ENCODE data around the gene PAIP2. TPM values are rescaled to one million over a fixed set of nuclear protein-coding genes. Genes with fewer than 3 reads are reported as not detected.
A peak's percentile ranks its signal among the peaks of the same experiment; 100 is the strongest.

The PAIP2 gene
- total RNA-seq, 2 donors from 2014 or later, result 38.1 to 77.5 TPM

DNA sequence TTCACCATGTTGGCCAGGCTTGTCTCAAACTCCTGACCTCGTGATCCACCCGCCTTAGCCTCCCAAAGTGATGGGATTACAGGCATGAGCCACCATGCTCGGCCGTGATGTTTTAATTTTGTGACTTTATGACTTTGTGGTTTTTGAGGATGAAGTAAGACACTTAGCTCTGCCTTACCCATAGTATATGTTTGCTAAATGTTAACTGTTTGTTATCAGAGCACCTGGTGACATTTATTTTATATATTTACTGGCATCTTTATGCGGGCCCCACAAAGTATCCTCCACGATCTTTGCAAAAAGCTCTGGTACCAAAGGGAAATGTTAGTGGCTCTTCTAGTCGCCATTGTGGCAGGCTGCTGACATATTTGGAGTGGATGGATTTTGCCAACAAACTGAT is 34.7 kb downstream of the PAIP2 start:
- DNase-seq (ENCODE audit: low spot score), result no peak
- no peak for ATAC-seq
- no peaks in the 10 kb centered on the region for H3K9me3 Mint-ChIP-seq
- H3K4me3 Mint-ChIP-seq, result no peak overlapping the region
- H3K36me3 Mint-ChIP-seq, result peaks cover 5% of the 10 kb centered on the region
- H3K27ac Mint-ChIP-seq, result no peak overlapping the region
- no peaks in the 10 kb centered on the region for H3K27me3 Mint-ChIP-seq
- H3K4me1 Mint-ChIP-seq (ENCODE audit: low read depth in 2 of 2), result peaks cover 5 to 6% of the 10 kb centered on the region in 2 donors

- Mint-ChIP-seq H3K27me3 (no peaks in the 10 kb centered on the region), H3K27ac (no peak overlapping the region), H3K36me3 (peaks cover under 1% of the 10 kb centered on the region), H3K4me1 (ENCODE audit: low read depth in 2 of 2) (peaks cover 0 to 1% of the 10 kb centered on the region in 2 donors), H3K4me3 (no peak overlapping the region), H3K9me3 (no peaks in the 10 kb centered on the region)
- no peak for ATAC-seq
- DNase-seq (ENCODE audit: low spot score), result no peak
These were observed 35.6 kb downstream of the PAIP2 start for GRCh38 chr5:139377226-139377625.

- Mint-ChIP-seq H3K27ac (no peak overlapping the region), H3K27me3 (no peaks in the 10 kb centered on the region), H3K36me3 (no peaks in the 10 kb centered on the region), H3K4me1 (ENCODE audit: low read depth in 2 of 2) (peaks cover 0 to under 1% of the 10 kb centered on the region in 2 donors), H3K9me3 (no peaks in the 10 kb centered on the region), H3K4me3 (no peak overlapping the region)
- ATAC-seq (peak in 1 of 2 donors; percentile 3), DNase-seq (ENCODE audit: low spot score) (no peak)
These were observed 36.6 kb downstream of the PAIP2 start for GRCh38 chr5:139378101-139378825.

DNA sequence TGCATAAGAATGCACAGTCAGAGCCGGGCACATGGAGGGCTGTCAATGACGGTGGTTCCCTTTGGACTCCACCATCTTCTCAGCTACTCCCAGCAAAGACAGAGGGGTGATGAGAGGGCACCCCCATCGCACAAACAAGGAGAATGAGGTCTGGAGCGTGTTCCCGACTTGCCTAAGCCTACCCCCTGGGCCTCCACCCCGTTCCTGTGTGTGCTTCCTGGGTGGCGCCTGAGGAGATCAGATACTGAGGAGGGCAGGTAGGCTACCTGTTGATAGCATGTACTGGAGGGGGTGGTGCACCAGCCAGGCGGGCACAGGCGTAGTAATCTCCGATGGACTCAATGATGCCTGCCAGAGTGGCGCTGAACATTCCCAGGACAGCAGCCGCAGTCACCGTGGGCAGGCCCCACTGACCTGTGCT is 37.3 kb downstream of the PAIP2 start:
- H3K36me3 Mint-ChIP-seq, result no peaks in the 10 kb centered on the region

DNA sequence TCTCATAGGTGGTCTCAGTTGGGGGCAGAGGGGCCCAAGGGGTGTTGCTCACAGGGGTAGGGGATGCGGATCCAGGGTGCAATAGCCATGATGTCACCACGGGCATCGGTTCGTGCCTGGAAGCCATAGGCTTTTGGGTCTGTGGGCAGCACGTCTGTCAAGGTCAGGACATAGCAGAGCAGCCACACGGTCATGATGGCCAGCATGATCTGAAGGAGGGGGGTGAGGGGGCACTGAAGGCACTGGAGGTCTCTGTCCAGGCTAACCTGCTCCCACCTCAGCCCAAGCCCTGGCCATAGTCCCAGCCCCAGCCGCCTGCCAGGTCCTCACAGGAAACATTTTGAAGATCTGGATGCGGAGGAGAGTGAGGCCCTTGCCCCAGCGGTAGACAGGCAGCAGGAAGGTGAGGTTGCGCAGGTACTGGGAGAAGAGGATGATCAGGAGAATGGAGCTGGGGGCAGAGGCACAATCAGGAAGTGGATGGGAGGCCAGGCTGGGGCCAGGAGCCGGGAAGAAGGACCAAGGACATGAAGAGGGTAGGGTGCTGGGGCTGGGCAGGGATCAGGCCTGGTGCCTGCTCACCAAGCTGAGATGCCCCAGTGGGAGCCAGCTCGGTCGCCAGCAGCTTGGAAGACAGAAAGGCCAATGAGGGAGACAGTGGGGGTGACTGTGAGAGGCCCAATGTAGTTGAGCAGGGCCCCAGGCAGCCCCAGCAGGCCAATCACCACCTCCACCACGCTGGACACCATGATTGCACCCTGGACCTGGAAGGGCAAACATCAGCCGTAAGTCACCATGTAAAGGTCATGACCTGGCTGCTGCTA is 38.2 kb downstream of the PAIP2 start:
- H3K27me3 Mint-ChIP-seq, result no peaks in the 10 kb centered on the region
- H3K27ac Mint-ChIP-seq, result no peak overlapping the region
- DNase-seq (ENCODE audit: low spot score), result no peak
- H3K4me1 Mint-ChIP-seq (ENCODE audit: low read depth in 2 of 2), result peaks cover 7 to 8% of the 10 kb centered on the region in 2 donors
- no peaks in the 10 kb centered on the region for H3K9me3 Mint-ChIP-seq
- ATAC-seq, result no peak
- no peaks in the 10 kb centered on the region for H3K36me3 Mint-ChIP-seq
- no peak overlapping the region for H3K4me3 Mint-ChIP-seq

More for the DNA sequence above, 37.3 kb downstream of the PAIP2 start:
- Mint-ChIP-seq H3K4me3 (no peak overlapping the region), H3K27me3 (no peaks in the 10 kb centered on the region), H3K9me3 (no peaks in the 10 kb centered on the region), H3K4me1 (ENCODE audit: low read depth in 2 of 2) (peaks cover 0 to 2% of the 10 kb centered on the region in 2 donors), H3K27ac (no peak overlapping the region)
- DNase-seq (ENCODE audit: low spot score) (no peak), ATAC-seq (no peak)

GRCh38 chr5:139381837-139382761 is 40.4 kb downstream of the PAIP2 start:
- Mint-ChIP-seq H3K27ac (peak overlapping the region in 1 of 2 donors; percentile 54), H3K9me3 (no peaks in the 10 kb centered on the region), H3K4me1 (ENCODE audit: low read depth in 2 of 2) (peaks cover 28 to 30% of the 10 kb centered on the region in 2 donors), H3K36me3 (no peaks in the 10 kb centered on the region), H3K4me3 (no peak overlapping the region), H3K27me3 (no peaks in the 10 kb centered on the region)
- no peak for ATAC-seq
- no peak for DNase-seq (ENCODE audit: low spot score)

- Mint-ChIP-seq H3K36me3 (no peaks in the 10 kb centered on the region), H3K27me3 (no peaks in the 10 kb centered on the region), H3K27ac (no peak overlapping the region), H3K4me1 (ENCODE audit: low read depth in 2 of 2) (peaks cover 28 to 30% of the 10 kb centered on the region in 2 donors), H3K4me3 (no peak overlapping the region), H3K9me3 (no peaks in the 10 kb centered on the region)
- ATAC-seq (no peak), DNase-seq (ENCODE audit: low spot score) (no peak)
These were observed 41.2 kb downstream of the PAIP2 start for GRCh38 chr5:139382807-139383206.

GRCh38 chr5:139383275-139383992 is 41.8 kb downstream of the PAIP2 start, which contains the start of gene SLC23A1:
TSS of gene SLC23A1 (minus strand) at chr5:139383297. CDS start at chr5:139383253, 44 bp downstream.
- H3K27ac Mint-ChIP-seq, result peak within 1 kb of the TSS; percentile 54 to 89
- no peak within 1 kb of the TSS for H3K4me3 Mint-ChIP-seq
- H3K36me3 Mint-ChIP-seq, result no peaks in the 10 kb centered on the region
- no peaks in the 10 kb centered on the region for H3K9me3 Mint-ChIP-seq
- DNase-seq (ENCODE audit: low spot score), result no peak
- H3K4me1 Mint-ChIP-seq (ENCODE audit: low read depth in 2 of 2), result peaks cover 28 to 33% of the 10 kb centered on the region in 2 donors
- H3K27me3 Mint-ChIP-seq, result no peaks in the 10 kb centered on the region
- ATAC-seq, result no peak

DNA sequence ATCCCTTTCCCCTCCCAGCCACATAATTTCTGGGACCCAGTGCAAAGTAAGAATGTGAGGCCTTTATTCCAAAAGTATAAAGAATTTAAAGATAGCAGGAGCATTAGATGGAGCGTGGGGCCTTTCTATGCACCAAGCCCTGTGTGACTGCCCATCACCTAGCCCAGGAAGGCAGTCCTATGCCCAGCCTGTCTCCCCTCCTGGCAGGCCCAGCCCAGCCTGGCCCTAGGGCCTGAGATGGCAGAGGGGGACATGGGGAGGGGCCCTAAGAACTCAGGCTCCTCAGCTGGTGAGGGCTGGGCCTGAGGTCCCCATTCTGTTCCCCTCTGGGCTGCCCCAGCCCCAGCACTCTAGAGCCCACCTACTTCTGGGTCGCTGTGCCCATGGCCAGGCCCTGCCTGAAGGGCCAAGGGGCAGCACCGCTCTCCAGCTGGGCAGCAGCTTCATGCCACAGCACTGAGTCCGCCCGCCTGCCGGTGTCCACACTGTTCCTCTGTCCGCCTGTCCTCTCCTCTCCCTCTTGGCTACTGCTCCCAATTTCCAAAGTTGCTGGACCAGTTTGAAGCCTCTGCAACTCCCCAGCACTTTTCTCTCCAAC is 42.4 kb downstream of the PAIP2 start:
- Mint-ChIP-seq H3K9me3 (no peaks in the 10 kb centered on the region), H3K27ac (peak overlapping the region; percentile 89 to 96), H3K36me3 (no peaks in the 10 kb centered on the region), H3K27me3 (no peaks in the 10 kb centered on the region), H3K4me3 (peak overlapping the region; percentile 73), H3K4me1 (ENCODE audit: low read depth in 2 of 2) (peaks cover 30 to 34% of the 10 kb centered on the region in 2 donors)
- ATAC-seq (no peak), DNase-seq (ENCODE audit: low spot score) (no peak)

GRCh38 chr5:139384591-139385051 is 43.0 kb downstream of the PAIP2 start:
- DNase-seq (ENCODE audit: low spot score) (no peak), ATAC-seq (no peak)
- H3K36me3 Mint-ChIP-seq, result no peaks in the 10 kb centered on the region
- H3K27me3 Mint-ChIP-seq, result no peaks in the 10 kb centered on the region
- H3K4me3 Mint-ChIP-seq, result peak overlapping the region; percentile 73
- H3K9me3 Mint-ChIP-seq, result no peaks in the 10 kb centered on the region
- peak overlapping the region; percentile 89 to 96 for H3K27ac Mint-ChIP-seq
- peaks cover 35 to 40% of the 10 kb centered on the region in 2 donors for H3K4me1 Mint-ChIP-seq (ENCODE audit: low read depth in 2 of 2)

DNA sequence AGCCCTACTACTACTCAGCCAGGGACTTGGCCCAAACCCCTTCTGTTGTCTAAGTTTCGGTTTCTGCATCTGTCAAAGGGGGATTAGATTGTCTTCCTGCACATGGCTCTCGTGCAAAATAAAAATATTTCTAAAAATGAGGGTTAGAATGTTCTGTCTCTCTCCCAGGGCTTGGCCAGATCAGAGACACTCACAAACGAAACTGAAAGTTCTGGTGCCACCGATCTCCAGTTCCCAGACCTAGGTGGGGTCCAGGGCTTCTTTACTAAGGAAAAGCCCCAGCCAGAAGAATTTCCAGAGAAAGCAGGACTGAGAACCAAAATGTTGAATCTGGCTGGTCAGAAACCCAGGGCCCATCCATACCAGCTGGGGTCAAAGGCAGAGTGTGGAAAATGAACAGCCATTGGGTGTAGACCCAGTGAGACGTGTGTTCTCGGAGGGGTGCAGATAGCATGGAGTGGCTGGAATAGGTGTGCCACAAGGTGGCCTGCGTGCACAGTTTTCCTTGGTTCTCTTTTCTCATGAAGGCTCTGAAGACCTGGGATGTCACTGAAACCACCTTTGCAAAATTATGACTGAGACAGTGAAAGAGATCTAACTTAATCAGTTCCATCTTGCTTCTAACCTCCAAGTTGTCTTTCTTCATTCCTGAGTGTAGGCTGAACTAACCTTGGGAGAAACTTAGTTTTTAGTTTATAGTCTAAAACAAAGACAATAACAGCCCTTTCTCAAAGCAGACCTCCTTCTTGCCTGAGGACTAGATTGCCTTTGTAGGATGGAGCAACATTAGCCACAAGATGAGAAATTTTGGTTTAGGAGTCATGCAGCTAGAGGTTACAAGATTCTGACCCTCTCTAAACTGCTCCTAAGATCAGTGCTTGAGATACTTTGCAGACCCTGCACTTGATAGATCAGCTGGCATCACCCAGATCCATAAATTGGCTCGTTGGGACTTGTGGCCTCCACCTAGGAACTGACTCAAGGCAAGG is 43.7 kb downstream of the PAIP2 start:
- Mint-ChIP-seq H3K9me3 (no peaks in the 10 kb centered on the region), H3K4me1 (ENCODE audit: low read depth in 2 of 2) (peaks cover 42 to 47% of the 10 kb centered on the region in 2 donors), H3K27ac (peak overlapping the region; percentile 89 to 96), H3K27me3 (no peaks in the 10 kb centered on the region), H3K36me3 (no peaks in the 10 kb centered on the region), H3K4me3 (peak overlapping the region; percentile 73)
- DNase-seq (ENCODE audit: low spot score), result no peak
- ATAC-seq, result no peak
